AG04449 (cell line): ENCODE results near the gene PILRA.
"Not testable (repeated sequence)": the region's sequence is repeated elsewhere in the genome, so short reads cannot be mapped to it uniquely, and the experiment has no call there.

ENCODE experiments used
- CTCF ChIA-PET: fragments of 350-600 bp; formaldehyde crosslinking; extraction: SDS; loops from one replicate; lab custom pipeline; 2021; ENCODE audit warnings: antibody characterized with exemption; lab: Yijun Ruan, JAX
- POLR2A ChIA-PET: fragments of 400-600, 350-600 bp; formaldehyde crosslinking; extraction: SDS; loops from one replicate; lab custom pipeline; 2020; ENCODE audit warnings: antibody characterized with exemption, inconsistent platforms; lab: Yijun Ruan, JAX
- DNase-seq: peaks from one replicate; pipeline ENCODE4 v3.0.0-alpha.2; 2010; ENCODE audit warnings: low read depth, low spot score
- H3K4me3 ChIP-seq: 2 replicates; pipeline ENCODE4 v1.5.1; 2011; ENCODE audit warnings: low read depth, mild to moderate bottlenecking, control low read depth, low read length
- CTCF ChIP-seq: IDR thresholded peaks from one replicate; pipeline ENCODE4 v1.5.1; 2011; ENCODE audit warnings: mild to moderate bottlenecking, moderate library complexity, low read length, control low read depth, inconsistent platforms; ENCODE audit not compliant: insufficient read depth; ENCODE audit errors: missing control alignments

The PILRA gene

DNA sequence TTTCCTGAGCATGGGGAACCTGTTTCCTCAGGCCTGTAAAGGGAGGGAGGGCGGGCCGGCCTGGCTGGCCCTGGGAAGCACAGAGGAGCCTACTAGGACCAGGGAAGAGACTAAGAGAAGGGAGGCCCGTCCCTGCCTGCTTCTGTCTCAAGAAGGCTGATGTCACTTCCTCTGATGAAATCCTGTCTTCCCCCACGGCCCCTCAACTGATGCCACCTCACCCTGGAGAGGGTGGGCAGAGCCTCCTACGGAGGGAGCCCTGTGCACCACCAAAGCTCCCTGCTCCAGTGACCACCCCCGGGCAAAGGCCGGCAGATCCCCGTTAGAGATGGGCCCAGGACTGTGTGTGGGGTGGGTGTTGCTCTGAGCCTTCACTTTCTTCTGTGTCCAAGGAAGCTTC lies 1.0 kb upstream of the PILRA start:
- DNase-seq = peak; percentile 14
- no peak overlapping the region for H3K4me3 ChIP-seq
- CTCF ChIA-PET = no interaction called here
- TF ChIP-seq CTCF = no peak
- POLR2A ChIA-PET = no interaction called here

GRCh38 chr7:100372694-100373093 lies 593 bp upstream of the PILRA start:
- CTCF ChIA-PET = no interaction called here
- POLR2A ChIA-PET = no interaction called here
- no peak overlapping the region for H3K4me3 ChIP-seq
- no peak for DNase-seq
- TF ChIP-seq CTCF = no peak

- POLR2A ChIA-PET, H3K4me3 ChIP-seq, DNase-seq: not testable (repeated sequence)
- CTCF ChIA-PET = interaction anchor here (1.0 kb wide), 1 partner anchor 34 kb away, joined by 3 read pairs; no protein-coding TSS in a partner anchor
These were observed 747 bp downstream of the PILRA start for GRCh38 chr7:100373870-100374598.

DNA sequence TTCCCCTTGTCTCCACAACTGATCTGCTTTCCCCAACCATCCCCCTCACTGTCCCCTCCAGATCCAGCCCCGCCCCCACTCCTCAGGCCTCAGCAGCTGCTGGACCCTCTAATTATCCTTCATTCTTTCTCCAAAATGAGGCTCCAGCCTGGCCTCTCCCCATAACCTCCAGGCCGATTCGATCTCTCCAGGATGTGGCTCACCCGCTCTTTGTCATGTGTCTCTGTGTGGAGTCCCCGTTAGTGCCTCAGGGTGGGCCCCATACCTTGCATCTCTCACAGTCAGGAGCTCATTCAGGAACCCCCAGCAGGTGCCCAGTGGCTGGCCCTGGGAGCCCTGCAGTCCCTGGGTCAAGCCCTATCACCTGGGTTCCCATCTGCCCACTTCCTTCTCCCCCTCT lies 1.3 kb downstream of the PILRA start:
- no peak for DNase-seq
- H3K4me3 ChIP-seq = no peak overlapping the region
- CTCF ChIA-PET = interaction anchor here (1.0 kb wide), 1 partner anchor 33 kb away, joined by 3 read pairs; no protein-coding TSS in a partner anchor
- TF ChIP-seq CTCF = no peak
- POLR2A ChIA-PET = no interaction called here

DNA sequence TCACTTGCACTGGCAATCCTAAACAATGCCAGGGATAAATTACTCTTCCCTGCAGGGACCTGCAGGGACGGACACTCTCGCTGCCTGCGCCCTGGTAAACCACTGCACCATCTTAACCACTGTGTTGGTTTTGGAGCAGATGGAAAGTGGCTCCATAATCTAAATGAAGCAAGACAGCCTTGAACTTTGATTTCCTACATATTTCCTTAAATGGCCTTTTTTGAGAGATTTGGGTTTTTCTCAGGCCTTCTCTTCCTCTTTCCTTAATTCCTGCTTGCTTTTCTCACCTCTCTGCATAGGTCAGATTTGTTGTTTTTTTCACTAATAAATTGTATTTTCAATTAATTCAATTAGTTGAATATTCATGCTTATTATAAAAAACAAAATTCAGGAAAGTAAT lies 2.8 kb downstream of the PILRA start:
- ChIA-PET POLR2A (no interaction called here), CTCF (interaction anchor here (1.1 kb wide), 1 partner anchor 31 kb away, joined by 3 read pairs; no protein-coding TSS in a partner anchor)
- TF ChIP-seq CTCF = no peak
- DNase-seq = no peak
- H3K4me3 ChIP-seq = no peak overlapping the region

- CTCF ChIA-PET = no interaction called here
- no peak for DNase-seq
- no peak for TF ChIP-seq CTCF
- POLR2A ChIA-PET = no interaction called here
- H3K4me3 ChIP-seq = no peak overlapping the region
These were observed 4.9 kb downstream of the PILRA start for GRCh38 chr7:100378114-100378755.
